HG02763 (cell line): ENCODE data around the gene FOLR2.
"Not testable (repeated sequence)": the region's sequence is repeated elsewhere in the genome, so short reads cannot be mapped to it uniquely, and the experiment has no call there.

ENCODE experiments used
- ATAC-seq: cut with Tn5 transposase; IDR thresholded peaks from one replicate; pipeline ENCODE4 v1.9.1; 2021; ENCODE audit warnings: mild to moderate bottlenecking, moderate library complexity; ENCODE audit not compliant: unreplicated experiment

The FOLR2 gene

GRCh38 chr11:72266960-72267359, 50.4 kb downstream of the FOLR2 start:
- not testable (repeated sequence) for ATAC-seq

- no peak for ATAC-seq
Measured at GRCh38 chr11:72267956-72268617, 51.5 kb downstream of the FOLR2 start.
